Neuronal stem cell (in vitro differentiated cells): Measurements from ENCODE around the gene ZNF496.

Source experiments
- DNase-seq: peaks from one replicate; pipeline ENCODE4 v3.0.0-alpha.2; 2013; ENCODE audit warnings: low spot score
- H2AFZ ChIP-seq: one replicate; pipeline ENCODE4 v1.6.1; 2013; ENCODE audit warnings: mild to moderate bottlenecking, low read length, inconsistent platforms
- H2AK5ac ChIP-seq: 2 replicates; pipeline ENCODE4 v1.6.1; 2013; ENCODE audit warnings: low read depth, mild to moderate bottlenecking, inconsistent platforms, low read length, moderate library complexity, mixed read lengths
- H2BK120ac ChIP-seq: 2 replicates; pipeline ENCODE4 v1.6.1; 2013; ENCODE audit warnings: low read depth, mild to moderate bottlenecking, inconsistent platforms, low read length, moderate library complexity, mixed read lengths
- H2BK12ac ChIP-seq: one replicate; pipeline ENCODE4 v1.6.1; 2013; ENCODE audit warnings: low read length, inconsistent platforms
- H2BK15ac ChIP-seq: 2 replicates; pipeline ENCODE4 v1.6.1; 2013; ENCODE audit warnings: mild to moderate bottlenecking, low read length, inconsistent platforms, mixed read lengths
- H2BK5ac ChIP-seq: one replicate; pipeline ENCODE4 v1.6.1; 2013; ENCODE audit warnings: inconsistent platforms, mild to moderate bottlenecking, low read length, moderate library complexity
- H3K14ac ChIP-seq: one replicate; pipeline ENCODE4 v1.6.1; 2013; ENCODE audit warnings: low read length, inconsistent platforms
- H3K18ac ChIP-seq: 2 replicates; pipeline ENCODE4 v1.6.1; 2013; ENCODE audit warnings: low read length, inconsistent platforms
- H3K23ac ChIP-seq: 2 replicates; pipeline ENCODE4 v1.6.1; 2013; ENCODE audit warnings: low read depth, mild to moderate bottlenecking, mixed read lengths, low read length, inconsistent platforms; ENCODE audit not compliant: poor library complexity
- H3K27ac ChIP-seq: replicated peaks from 3 replicates; pipeline ENCODE4 v1.5.1; 2013; ENCODE audit warnings: low read length, inconsistent platforms
- H3K27me3 ChIP-seq, 3 experiments: 2 replicates each; pipeline ENCODE4 v1.6.1; 2013; ENCODE audit warnings: low read length in 3 of 3, mild to moderate bottlenecking in 2 of 3, inconsistent platforms in 1 of 3, low read depth in 1 of 3, mixed read lengths in 1 of 3, moderate library complexity in 1 of 3; ENCODE audit not compliant: control insufficient read depth in 3 of 3, insufficient read depth in 3 of 3
- H3K36me3 ChIP-seq, 2 donors: replicated peaks in 1 of 2; 2 replicates each; pipeline ENCODE4 v1.6.1; 2013; ENCODE audit warnings: low read length in 2 of 2; ENCODE audit not compliant: control insufficient read depth in 2 of 2, insufficient read depth in 2 of 2
- H3K4ac ChIP-seq: 2 replicates; pipeline ENCODE4 v1.6.1; 2013; ENCODE audit warnings: inconsistent platforms, mild to moderate bottlenecking, low read length, moderate library complexity
- H3K4me1 ChIP-seq, 2 donors: 1 replicate in 1 of 2; 2 replicates in 1 of 2; pipeline ENCODE4 v1.6.1; 2013; ENCODE audit warnings: low read length in 2 of 2, low read depth in 1 of 2; ENCODE audit not compliant: control insufficient read depth in 2 of 2, insufficient read depth in 1 of 2
- H3K4me2 ChIP-seq: one replicate; pipeline ENCODE4 v1.6.1; 2013; ENCODE audit warnings: mild to moderate bottlenecking, low read length, inconsistent platforms; ENCODE audit not compliant: insufficient read depth, poor library complexity, severe bottlenecking
- H3K4me3 ChIP-seq, 2 donors: 2 replicates each; pipeline ENCODE4 v1.5.1; 2013; ENCODE audit warnings: low read length in 2 of 2, mild to moderate bottlenecking in 2 of 2, inconsistent platforms in 1 of 2, moderate library complexity in 1 of 2
- H3K79me1 ChIP-seq: one replicate; pipeline ENCODE4 v1.6.1; 2013; ENCODE audit warnings: low read depth, mild to moderate bottlenecking, inconsistent platforms, low read length, moderate library complexity
- H3K9ac ChIP-seq: one replicate; pipeline ENCODE4 v1.6.1; 2013; ENCODE audit warnings: mild to moderate bottlenecking, low read depth, low read length, inconsistent platforms; ENCODE audit not compliant: poor library complexity
- H3K9me3 ChIP-seq, 2 donors: replicated peaks in 1 of 2; 2 replicates each; pipeline versions ENCODE3 to v1.6.1; 2013; ENCODE audit warnings: low read length in 2 of 2, mild to moderate bottlenecking in 2 of 2, inconsistent platforms in 1 of 2, low read depth in 1 of 2, mixed read lengths in 1 of 2, moderate library complexity in 1 of 2; ENCODE audit not compliant: control insufficient read depth in 2 of 2, insufficient read depth in 1 of 2
- H4K8ac ChIP-seq: one replicate; pipeline ENCODE4 v1.6.1; 2013; ENCODE audit warnings: low read depth, mild to moderate bottlenecking, inconsistent platforms, low read length, moderate library complexity
- H4K91ac ChIP-seq: one replicate; pipeline ENCODE4 v1.6.1; 2013; ENCODE audit warnings: low read length, low read depth, mild to moderate bottlenecking, inconsistent platforms; ENCODE audit not compliant: poor library complexity
- WGBS, 2 donors: extraction: QIAGEN DNeasy Blood & Tissue Kit; methylation state at CpG; one replicate each; pipeline ENCODE4 v1.1.7; 2013; ENCODE audit warnings: missing lambda C conversion rate in 2 of 2, mixed read lengths in 1 of 2; ENCODE audit not compliant: insufficient read length in 2 of 2, insufficient replicate concordance in 1 of 2; ENCODE audit errors: extremely low coverage in 2 of 2; 5-methylcytosine and 5-hydroxymethylcytosine counted together

The ZNF496 gene

GRCh38 chr1:247293047-247293446 lies 38.6 kb downstream of the ZNF496 start:
- Histone ChIP-seq H4K91ac (no peak overlapping the region), H3K9me3 (no peaks in the 10 kb centered on the region), H2BK5ac (no peak overlapping the region), H3K23ac (no peak overlapping the region), H3K4me2 (no peak overlapping the region), H3K4ac (no peak overlapping the region), H4K8ac (no peak overlapping the region), H2BK15ac (no peak overlapping the region), H3K79me1 (no peaks in the 10 kb centered on the region), H3K4me3 (no peak overlapping the region), H3K18ac (no peak overlapping the region), H2BK120ac (no peak overlapping the region), H2AK5ac (no peak overlapping the region), H3K9ac (no peak overlapping the region), H3K36me3 (peaks cover 0 to 8% of the 10 kb centered on the region in 2 donors), H3K27me3 (no peaks in the 10 kb centered on the region), H3K14ac (no peak overlapping the region), H3K27ac (no peak overlapping the region), H2AFZ (no peak overlapping the region), H3K4me1 (peaks cover 8 to 10% of the 10 kb centered on the region in 2 donors), H2BK12ac (no peak overlapping the region)
- no peak for DNase-seq
- no CpG with 5 or more reads among the region's 7 CpGs for WGBS, 2 donors

- H4K91ac ChIP-seq = no peak overlapping the region
- no peak overlapping the region for H3K4ac ChIP-seq
- H3K36me3 ChIP-seq = no peaks in the 10 kb centered on the region
- no peaks in the 10 kb centered on the region for H3K9me3 ChIP-seq
- no peak overlapping the region for H3K27ac ChIP-seq
- H3K4me1 ChIP-seq = peaks cover 6 to 10% of the 10 kb centered on the region in 2 donors
- H4K8ac ChIP-seq = no peak overlapping the region
- H3K4me2 ChIP-seq = no peak overlapping the region
- no peak overlapping the region for H3K14ac ChIP-seq
- no peak overlapping the region for H3K9ac ChIP-seq
- DNase-seq = no peak
- no peaks in the 10 kb centered on the region for H3K79me1 ChIP-seq
- H2AFZ ChIP-seq = no peak overlapping the region
- no peaks in the 10 kb centered on the region for H3K27me3 ChIP-seq
- no peak overlapping the region for H3K23ac ChIP-seq
- peak overlapping the region; percentile 48 for H2AK5ac ChIP-seq
- H3K4me3 ChIP-seq = no peak overlapping the region
- H2BK5ac ChIP-seq = no peak overlapping the region
- H2BK12ac ChIP-seq = no peak overlapping the region
- no peak overlapping the region for H3K18ac ChIP-seq
- H2BK15ac ChIP-seq = no peak overlapping the region
- WGBS, 2 donors = no CpG with 5 or more reads among the region's 17 CpGs
- no peak overlapping the region for H2BK120ac ChIP-seq
Observed at GRCh38 chr1:247291833-247292561, 39.7 kb downstream of the ZNF496 start.

GRCh38 chr1:247291161-247291560 lies 40.5 kb downstream of the ZNF496 start:
- Histone ChIP-seq H2BK15ac (no peak overlapping the region), H2BK5ac (no peak overlapping the region), H2AFZ (no peak overlapping the region), H3K36me3 (no peaks in the 10 kb centered on the region), H3K4me3 (no peak overlapping the region), H3K4ac (no peak overlapping the region), H3K14ac (no peak overlapping the region), H4K91ac (no peak overlapping the region), H3K79me1 (no peaks in the 10 kb centered on the region), H3K27ac (no peak overlapping the region), H3K18ac (no peak overlapping the region), H3K4me2 (no peak overlapping the region), H2BK120ac (no peak overlapping the region), H3K9ac (no peak overlapping the region), H2BK12ac (no peak overlapping the region), H2AK5ac (no peak overlapping the region), H3K9me3 (peaks cover 0 to 6% of the 10 kb centered on the region in 2 donors), H3K23ac (no peak overlapping the region), H3K4me1 (peaks cover 6 to 10% of the 10 kb centered on the region in 2 donors), H3K27me3 (no peaks in the 10 kb centered on the region), H4K8ac (no peak overlapping the region)
- WGBS, 2 donors = no CpG with 5 or more reads among the region's 9 CpGs
- DNase-seq = no peak

- peaks cover 6 to 10% of the 10 kb centered on the region in 2 donors for H3K4me1 ChIP-seq
- no peak overlapping the region for H3K18ac ChIP-seq
- no peak overlapping the region for H2BK5ac ChIP-seq
- H3K27ac ChIP-seq = no peak overlapping the region
- no peaks in the 10 kb centered on the region for H3K27me3 ChIP-seq
- H3K4me3 ChIP-seq = no peak overlapping the region
- no peak overlapping the region for H3K23ac ChIP-seq
- H3K14ac ChIP-seq = no peak overlapping the region
- H3K4ac ChIP-seq = no peak overlapping the region
- H3K9ac ChIP-seq = no peak overlapping the region
- H3K36me3 ChIP-seq = no peaks in the 10 kb centered on the region
- WGBS, 2 donors = no CpG with 5 or more reads among the region's 20 CpGs
- H2BK15ac ChIP-seq = no peak overlapping the region
- H3K79me1 ChIP-seq = no peaks in the 10 kb centered on the region
- H2BK12ac ChIP-seq = no peak overlapping the region
- H4K91ac ChIP-seq = no peak overlapping the region
- H4K8ac ChIP-seq = no peak overlapping the region
- no peak overlapping the region for H2AK5ac ChIP-seq
- no peak overlapping the region for H2AFZ ChIP-seq
- DNase-seq = no peak
- no peak overlapping the region for H2BK120ac ChIP-seq
- peak overlapping the region; percentile 0 for H3K4me2 ChIP-seq
- peaks cover 0 to 8% of the 10 kb centered on the region in 2 donors for H3K9me3 ChIP-seq
Observed at GRCh38 chr1:247290576-247290975, 41.1 kb downstream of the ZNF496 start.
